GM18861 (cell line): ENCODE measurements around the gene CIB4.

Experiments
- ATAC-seq: cut with Tn5 transposase; IDR thresholded peaks from one replicate; pipeline ENCODE4 v1.9.1; 2021; ENCODE audit not compliant: unreplicated experiment

CIB4 gene

DNA sequence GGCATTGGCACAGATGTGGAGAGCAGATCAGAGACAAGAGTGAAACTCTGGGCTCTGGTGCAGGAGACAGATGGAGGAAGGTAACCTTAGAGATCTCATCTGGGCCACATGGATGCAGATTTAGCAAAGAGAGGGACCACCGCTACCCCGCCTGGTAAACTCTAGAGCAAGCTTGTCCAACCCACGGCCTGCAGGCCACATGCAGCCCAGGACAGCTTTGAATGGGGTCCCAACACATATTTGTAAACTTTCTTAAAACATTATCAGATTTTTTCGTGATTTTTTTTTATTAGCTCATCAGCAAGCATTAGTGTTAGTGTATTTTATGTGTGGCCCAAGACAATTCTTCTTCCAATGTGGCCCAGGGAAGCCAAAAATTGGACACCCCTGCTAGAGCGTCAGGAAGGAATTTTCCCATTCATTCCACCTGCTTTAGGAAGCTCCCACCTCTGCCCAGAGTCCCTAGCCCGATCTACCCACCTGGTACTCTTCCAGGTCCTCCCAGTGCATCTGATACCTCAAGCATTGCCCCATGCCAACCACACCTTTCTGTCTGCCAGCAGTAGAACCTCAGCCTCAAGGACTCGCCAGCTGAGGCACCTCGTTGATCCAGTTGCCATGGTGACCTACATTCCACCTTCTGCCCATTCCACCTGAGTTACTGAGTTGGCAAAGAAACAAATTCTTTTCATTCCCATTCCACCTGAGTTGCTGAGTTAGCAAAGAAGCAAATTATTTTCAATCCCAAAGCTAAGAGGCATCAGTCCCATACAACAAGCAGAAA lies at the start of gene CIB4:
CIB4 (minus strand) TSS at position 586 of the 784 bp plus-strand sequence; CDS start at position 534, 52 bp downstream.
- no peak for ATAC-seq

DNA sequence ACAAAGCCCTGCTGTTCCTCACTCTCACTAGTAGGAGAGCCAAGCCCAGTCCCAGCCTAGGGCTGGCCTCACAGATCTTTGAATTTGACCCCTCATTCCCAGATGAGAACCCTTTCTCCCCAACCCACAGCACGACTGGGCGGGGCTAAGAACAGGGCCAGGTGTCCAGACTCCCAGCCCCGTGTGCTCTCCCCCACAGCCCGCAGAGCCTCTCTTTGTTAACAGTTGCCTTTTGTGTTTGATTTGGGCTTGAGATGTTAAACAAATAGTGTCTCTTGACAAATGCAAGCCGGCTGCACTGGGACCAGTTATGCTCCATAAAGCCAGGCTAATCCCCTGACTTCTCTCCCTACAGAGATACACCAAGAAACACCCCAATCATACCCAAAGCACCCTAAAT lies 46.6 kb upstream of the CIB4 start:
- ATAC-seq, result no peak

DNA sequence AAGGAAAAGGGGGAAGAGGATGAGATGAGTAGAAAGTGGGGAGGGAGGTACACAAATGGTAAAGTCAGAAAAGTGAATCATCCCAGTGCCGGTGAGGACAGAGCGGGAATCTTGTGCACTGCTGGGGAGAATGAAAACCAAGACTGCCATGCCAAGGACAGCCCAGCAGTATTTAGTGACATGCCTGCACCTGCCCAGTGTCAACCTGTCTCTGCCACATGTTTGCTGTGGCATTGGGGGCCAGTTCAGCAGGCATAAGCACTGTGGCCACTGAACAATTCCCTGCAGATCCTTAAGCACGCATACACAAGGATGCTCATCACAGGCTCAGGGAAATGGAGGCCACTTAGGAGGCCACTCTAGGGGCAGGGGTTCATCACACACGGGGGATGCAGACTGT lies 46.2 kb upstream of the CIB4 start:
- ATAC-seq, result no peak

DNA sequence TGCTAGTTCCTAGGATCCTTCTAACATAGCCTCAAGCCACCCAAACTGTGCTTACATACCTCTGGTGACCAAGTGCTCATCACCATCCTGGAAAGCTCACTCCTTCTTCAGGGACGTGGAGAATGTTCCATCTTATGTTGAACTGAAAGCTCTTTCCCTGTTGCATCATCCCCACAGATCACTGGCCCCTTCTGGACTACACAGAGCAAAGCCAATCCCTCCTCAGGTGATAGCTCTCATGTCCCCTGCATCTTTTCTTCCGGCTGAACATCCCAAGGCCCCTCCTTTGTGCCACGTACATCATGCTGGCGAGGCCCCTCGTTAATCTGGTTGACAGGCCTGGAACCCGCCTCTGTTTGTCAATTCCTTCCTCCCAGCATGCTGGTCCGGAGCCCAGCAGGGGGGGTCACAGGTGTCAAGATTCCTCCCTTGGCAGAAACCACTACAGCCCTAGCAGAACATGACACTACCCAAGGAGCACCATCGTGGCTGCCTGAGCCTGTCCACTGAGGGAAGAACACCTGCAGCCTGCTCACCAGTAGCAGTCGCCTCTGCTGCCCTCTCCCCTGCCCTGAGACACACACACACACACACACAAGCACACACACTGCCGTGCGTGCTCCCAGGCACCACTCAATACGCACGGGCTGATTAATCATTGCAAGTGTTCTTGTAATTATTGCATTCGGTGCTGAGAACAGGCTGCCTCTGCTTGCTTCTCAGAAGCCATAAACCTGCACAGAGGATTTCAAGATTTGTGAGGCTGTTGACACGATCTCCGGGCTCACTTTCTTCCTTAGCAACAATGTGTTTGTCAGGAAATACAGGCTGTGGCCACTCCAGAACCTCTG lies 45.0 kb upstream of the CIB4 start:
- no peak for ATAC-seq

DNA sequence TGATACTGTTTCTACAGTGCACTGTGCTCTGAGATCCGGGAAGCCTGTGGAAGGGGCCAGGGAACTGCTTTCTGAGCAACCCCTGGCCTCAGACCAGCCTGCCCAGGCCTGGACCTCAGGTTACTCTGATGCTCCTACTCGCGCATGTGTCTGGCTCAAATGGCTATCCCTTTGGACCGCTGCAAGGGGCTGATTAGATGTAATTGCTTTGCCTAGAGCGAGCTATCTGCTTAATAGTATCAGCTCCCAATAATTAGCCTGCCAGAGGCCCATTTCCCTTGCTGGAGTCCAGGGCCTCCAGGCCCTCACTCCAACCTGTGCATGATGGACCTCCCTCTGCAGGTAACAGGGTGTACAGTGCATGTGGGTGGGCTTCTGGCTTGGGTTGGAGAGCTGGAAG lies 44.2 kb upstream of the CIB4 start:
- ATAC-seq, result no peak

DNA sequence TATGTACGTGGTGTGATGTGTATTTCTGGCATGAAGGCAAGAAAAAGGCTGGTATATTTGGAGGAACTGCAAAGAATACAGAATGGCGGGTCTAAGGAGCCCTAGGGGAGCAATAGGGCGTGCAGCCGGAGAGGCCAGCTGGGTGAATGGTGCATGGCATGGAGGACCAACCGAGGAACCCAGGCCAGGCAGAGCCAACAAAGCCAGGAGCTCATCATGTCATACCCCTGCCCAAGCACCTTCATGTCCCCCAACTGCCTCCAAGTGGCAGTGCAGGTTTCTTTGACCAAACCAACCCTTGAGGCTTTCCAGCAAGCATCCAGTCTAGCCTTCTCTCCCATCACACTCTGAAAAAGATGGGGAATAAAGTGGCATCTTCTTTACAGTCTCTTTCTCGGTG lies 42.4 kb upstream of the CIB4 start:
- no peak for ATAC-seq

DNA sequence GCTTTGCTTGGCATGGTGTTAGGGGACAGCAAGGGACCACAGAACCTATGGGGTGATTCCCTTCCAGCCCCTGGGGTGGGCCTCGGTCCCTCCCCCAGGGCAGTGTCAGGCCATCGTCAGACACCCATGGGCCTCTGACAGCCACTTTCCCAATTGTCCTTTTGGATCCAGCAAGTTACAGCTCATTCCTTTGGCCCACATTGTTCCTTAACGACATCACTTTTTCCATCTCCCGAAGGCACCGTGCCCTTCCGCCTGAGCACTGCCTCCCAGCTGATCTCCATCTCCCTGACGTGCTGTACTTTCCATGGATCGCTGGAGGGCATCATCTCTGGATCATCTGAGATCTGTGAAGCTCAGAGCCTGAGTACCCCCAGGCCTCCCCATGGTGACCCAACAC lies 41.0 kb upstream of the CIB4 start:
- ATAC-seq, result no peak

DNA sequence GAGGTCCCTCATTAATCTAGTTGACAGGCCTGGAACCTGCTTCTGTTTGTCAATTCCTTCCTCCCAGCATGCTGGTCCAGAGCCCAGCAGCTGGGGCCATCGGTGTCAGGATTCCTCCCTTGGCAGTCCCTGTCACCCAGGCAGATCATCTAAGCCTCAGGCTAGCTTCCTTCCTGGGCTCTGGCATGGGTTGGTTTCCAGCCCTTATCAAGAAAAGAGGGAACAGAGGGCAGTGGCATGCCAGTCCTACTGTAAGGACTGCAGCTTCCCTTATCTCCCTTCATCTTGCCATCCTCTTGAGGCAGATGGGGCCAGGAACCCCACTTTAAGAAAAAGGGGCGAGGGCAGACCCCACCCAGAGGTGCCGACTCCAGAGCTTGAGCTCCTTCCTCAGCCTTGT lies 40.5 kb upstream of the CIB4 start:
- ATAC-seq, result no peak

DNA sequence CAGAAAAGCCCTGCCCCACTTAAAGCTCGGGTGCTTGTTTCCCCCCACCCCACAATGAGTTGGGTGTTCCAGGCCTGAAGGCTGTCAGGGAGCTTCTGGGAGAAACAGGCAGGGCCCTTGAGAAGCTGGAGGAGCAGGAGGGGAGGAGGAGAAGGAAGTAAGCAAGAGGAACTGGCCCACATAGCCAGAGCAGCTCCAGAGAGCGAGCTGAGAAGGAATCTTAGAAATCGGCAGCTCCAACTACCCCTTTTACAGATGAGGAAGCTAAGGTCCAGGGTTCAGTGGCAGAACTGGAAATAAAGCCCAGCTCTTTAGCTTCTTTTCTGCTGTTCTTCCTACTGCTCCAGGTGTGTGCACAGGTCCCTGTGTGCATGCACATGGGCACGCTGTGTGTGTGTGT lies 38.7 kb upstream of the CIB4 start:
- no peak for ATAC-seq

DNA sequence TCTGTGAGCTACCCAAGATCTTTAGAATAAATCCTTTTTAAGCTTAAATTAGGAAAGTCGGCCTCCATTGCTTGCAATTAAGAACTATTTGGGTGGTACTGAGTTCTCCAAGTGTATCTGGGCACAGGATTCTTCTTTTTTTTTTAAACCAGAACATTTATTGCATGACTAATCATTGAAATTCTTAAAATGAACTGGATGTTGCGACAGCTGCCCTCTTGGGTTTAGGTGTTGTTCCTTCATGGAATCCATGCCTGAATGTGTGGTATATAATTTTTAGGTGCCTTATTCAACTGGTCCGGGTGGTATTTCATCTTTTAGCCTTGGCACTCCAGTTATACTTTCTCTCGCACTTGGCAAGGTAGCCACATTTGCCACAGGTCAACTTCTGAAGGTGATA lies 36.9 kb upstream of the CIB4 start:
- no peak for ATAC-seq

DNA sequence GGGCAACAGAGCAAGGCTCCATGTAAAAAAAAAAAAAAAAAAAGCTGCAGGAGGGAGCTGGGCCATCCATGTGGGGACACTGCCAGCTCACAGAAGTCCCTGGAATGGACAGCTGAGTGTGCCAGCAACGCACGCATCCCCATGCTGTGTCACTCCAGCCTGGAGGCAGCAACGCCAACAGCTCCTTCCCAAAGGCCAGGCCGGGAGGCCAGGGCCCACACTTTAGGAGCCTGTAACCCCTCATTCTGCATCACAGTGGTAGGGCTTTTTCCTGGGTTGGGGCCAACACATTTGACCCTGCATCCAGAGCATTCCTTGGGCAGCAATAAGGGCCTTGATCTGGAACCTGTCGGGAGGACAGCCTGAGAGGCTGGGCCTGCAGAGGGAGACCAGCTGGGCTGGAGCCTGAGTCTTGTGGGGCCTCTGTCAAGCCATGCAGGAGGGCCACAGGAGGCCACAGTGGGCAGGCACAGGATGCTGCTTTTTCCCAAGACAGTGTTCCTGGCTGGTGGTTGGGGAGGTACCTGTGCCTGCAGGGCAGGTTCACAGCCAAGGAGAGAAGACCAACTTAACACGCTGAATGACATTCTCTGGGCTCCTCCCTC lies 34.6 kb upstream of the CIB4 start:
- no peak for ATAC-seq

DNA sequence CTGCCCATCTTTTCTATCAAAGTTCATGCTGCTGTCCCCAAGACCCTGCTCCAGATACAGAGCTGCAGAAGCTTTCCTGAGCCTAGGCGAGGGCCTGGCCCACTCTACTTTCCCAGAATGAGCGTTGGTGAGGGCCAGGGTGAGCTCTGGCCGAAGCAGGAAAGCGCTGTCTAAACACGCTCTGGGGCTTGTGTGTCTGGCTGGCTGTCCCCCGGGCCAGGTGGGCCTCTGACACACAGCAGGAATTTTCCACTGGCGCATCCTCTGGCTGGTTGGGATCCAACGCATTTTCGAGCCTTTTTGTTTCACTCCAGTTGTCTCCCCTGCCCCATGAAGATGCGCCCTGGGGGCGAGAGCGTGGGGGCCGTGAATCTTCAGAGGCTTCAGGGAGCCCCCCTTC lies 33.6 kb upstream of the CIB4 start:
- no peak for ATAC-seq

DNA sequence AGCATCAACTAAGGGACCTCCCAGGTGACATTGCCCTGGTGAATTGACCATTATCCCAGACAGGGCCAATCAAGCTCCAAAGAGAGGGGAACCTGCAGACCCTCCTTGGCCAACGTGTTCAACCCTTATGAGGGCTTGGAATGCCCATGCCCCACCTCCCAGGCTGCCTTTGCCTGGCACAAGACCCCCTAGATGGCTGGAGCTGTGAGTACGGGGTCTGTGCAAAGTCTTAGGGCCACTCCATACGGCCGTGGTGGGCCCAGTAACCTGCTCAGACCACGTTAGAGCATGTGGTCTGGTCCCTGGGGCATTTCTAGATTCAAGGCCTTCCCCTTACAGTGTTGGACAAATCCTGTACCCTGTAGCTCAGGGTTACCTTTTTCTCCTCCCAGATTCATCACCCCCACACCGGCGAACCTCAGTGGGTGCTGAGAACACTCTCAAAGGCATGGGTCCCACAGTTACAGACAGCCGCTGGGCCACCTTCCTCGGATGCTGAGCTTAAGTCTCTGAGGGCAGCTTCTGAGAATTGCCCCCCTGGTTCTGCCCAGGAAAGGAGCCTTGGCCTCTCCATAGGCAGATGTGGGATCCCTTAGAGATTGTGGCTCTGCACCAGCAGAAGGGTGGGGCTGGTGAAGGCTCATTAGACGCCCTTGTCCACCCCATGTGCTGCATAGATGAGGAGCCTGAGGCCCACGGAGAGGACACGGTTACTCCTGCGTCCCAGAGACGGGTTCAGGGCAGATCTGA lies 33.0 kb upstream of the CIB4 start:
- ATAC-seq, result no peak

DNA sequence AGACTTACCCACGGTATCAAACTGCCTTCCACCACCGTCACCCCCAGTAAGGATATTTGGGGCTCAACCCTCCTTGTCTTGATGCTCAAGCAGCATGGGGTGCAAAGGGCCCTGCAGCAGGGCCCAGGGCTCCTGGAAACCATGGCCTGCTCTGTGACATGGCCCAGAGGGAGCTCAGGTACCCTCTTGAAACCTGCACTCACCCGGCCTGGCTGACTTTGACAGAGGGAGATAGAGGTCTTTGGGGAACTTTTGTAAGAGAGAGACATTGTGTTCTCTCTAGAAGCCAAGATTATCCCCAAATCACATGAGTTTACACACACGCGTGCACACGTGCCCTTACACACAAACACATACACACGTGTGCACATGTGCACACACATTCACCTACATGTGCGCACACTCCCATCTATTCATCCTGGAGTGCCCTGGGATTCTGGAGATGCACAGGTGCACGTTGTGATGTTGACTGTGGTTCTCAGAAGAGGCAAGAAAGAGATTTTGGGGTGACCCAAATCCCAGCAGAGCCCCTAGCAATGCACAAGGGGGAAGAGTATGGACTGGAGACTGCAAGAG lies 31.7 kb upstream of the CIB4 start:
- ATAC-seq, result no peak

DNA sequence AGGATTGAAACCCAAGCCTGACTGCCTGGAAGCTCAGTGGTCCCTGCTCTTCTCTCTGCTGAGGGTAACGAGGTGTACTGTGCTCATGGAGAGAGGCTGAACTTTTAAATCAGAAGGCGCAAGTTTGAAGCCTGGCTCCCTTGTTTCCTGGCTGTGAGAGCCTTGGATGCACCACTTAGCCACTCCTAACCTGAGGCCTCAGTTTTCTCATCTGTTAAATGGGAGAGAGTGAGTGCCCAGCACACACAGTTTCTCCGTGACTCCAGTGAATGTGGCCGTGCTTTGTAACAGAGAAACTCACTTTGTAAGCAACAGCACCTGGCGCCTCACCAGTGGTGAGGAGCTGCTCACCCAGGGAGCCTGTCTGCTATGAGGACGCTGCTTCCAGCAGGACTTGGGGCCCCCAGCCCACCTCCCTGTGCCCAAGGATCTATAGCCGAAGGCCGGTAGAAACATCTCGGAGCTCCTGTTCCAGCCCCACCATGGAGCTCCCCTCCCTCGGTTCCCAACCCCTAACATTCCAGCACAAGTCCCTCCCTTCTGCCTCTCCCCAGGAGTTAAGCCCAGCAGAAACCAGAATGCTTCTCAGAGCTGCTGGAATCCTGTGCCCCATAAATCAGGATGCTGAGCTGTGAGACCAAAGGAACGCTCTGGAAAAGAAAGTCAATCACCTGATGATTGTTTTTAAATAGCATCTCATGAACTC lies 31.1 kb upstream of the CIB4 start:
- ATAC-seq, result no peak

DNA sequence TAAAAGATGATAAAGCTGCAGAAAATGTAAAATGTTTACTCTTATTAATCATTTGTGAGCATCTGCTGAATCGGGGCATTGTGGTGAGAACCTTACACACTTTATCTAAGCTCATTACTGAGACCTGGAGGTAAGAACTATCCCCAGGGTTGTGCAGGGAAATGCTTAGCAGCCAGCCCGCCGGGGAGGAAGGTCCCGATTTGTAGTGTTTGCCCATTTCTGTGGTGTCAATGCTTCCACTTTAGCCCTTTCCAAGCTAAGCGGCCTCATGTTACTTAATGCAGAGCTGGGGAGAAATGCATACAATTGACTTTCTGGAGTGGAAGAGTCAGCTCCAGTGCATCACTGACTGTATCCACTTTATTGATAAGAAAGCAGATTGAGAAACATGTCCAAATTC lies 30.5 kb upstream of the CIB4 start:
- no peak for ATAC-seq

DNA sequence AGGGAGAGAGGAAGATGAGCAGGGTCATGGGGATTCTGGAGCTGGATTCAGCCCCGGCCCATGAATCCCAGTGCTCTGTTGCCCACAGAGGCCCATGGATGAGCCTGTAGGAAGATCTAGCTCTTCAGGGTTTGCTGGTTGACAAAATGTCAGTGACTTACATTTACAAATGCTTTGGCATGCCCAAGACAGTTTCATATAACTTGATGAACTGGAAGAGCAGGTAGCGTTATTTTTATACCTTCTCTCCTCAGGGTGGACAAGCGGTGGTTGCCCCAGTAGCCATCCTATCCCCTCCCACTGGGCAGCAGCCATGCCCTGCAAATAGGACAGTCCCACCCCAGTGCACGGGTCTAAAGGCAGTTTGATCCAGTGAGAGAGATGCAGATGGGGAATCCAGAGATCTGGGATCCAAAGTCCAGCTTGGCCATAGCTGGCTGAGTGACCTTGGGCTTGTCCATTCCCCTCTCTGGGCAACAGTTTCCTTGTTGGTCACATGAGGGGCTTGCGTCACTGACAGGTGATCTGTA lies 29.8 kb upstream of the CIB4 start:
- ATAC-seq, result no peak

DNA sequence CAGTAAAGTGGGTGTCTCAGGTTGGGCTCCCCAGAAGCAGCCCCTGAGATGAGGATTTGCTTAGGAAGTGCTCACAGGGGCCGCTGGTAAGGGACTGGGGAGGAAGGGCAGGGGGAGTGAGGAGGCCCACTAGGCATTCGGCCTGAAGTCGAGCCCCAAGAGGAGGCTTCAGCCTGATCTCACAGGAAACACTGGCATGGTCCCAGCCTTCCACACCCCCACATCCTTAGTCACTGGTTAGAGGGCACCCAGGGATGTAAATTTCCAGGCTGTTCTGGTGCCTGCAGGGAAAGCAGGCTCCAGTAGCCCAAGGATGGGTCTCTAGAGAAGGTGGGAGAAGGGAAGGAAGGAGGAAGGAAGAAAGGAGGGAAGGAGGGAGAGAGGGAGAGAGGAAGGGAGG lies 29.0 kb upstream of the CIB4 start:
- ATAC-seq, result no peak

DNA sequence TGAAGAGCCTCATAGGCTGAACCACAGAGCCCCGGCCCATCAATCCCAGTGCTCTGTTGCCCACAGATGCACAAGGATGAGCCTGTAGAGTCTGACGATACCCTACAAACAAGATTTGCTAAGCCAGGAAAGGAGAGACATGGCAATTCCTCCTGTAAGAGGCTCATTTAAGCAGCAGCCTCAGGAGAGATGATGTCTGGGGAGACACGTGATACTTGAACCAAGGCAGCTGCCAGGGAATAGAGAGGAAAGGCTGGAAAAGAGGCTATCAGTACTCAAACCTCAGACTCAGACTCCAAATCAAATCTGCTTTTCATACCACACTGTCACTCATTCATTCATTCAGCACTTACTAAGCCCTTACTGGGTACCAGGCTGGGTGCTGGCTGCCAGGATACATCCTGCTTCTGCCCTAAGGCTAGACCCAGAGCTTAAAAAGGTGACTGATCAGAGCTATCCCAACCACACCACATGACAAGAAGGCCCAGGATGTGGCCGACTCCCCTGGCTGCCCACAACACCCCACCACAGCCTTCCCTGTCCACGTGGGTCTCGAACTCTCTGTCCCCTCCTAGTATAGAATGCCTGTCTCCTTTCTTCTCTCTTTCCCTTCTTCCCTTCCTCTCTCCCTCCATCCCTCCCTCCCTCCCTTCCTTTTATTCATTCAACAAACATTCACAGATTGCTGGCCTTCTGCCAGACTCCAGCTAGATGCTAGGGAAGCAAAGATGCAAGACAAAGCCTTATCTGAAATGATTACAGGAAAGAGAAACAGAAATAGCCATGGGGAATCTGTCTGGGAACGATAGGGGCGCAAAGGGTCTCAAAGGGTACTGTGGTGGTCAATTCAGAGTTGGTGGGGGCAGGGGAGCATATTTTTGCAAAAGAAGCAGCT lies 27.9 kb upstream of the CIB4 start:
- no peak for ATAC-seq
